Measurements from ENCODE around the gene ARHGAP26. TPM values are rescaled to one million over a fixed set of nuclear protein-coding genes. Genes with fewer than 3 reads are reported as not detected.

The ARHGAP26 gene
- total and polyA plus RNA-seq, 2 of the 4 experiments (the other 2 are of a cell fraction), result 0.54 to 0.56 TPM

GRCh38 chr5:142925795-142926194 is 155.6 kb downstream of the ARHGAP26 start:
- CTCF ChIA-PET, result interaction anchor here (1.0 kb wide), 1 partner anchor 76 kb away, joined by 3 read pairs; no protein-coding TSS in a partner anchor
- peak; percentile 82 for ATAC-seq (ENCODE audit: low read depth)
- 7% methylated on average over 3 of the region's 3 CpGs; no CpG with 5 or more reads in 1 of the 2 experiments for WGBS, 2 experiments (ENCODE audit: extremely low coverage in 2 of 2, insufficient read length in 1 of 2)

More at GRCh38 chr5:142925795-142926194, 155.6 kb downstream of the ARHGAP26 start:
- no TSS peak for BruUV-seq (replicated peaks)
- H2BK20ac ChIP-seq (ENCODE audit: low read depth, low read length), result no peak overlapping the region
- H3K9me1 ChIP-seq (ENCODE audit: insufficient read depth, low read length), result 0 out of 2 replicates have a peak, but pooled peaks cover 3% of the 10 kb centered on the region
- no peak overlapping the region for H3K27ac ChIP-seq (ENCODE audit: insufficient read depth, low read length)
- DNase-seq, result peak; percentile 91
- peaks cover 7% of the 10 kb centered on the region for H3K4me1 ChIP-seq (ENCODE audit: control insufficient read depth, insufficient read depth, low read length)
- H2AFZ ChIP-seq (replicated peaks; ENCODE audit: low read length, poor library complexity), result peak overlapping the region; percentile 35
- no peak overlapping the region for H3K9ac ChIP-seq (ENCODE audit: low read depth, low read length)
- 0 out of 2 replicates have a peak overlapping the region, but pooled peaks have one; percentile 1 for H2BK120ac ChIP-seq (ENCODE audit: low read depth, low read length)
- no peak overlapping the region for H2AK9ac ChIP-seq (replicated peaks; ENCODE audit: low read depth, low read length, poor library complexity)
- H4K8ac ChIP-seq (ENCODE audit: low read depth in 2 of 2, low read length in 2 of 2), result no peak overlapping the region
- no peaks in the 10 kb centered on the region for H3K79me1 ChIP-seq (ENCODE audit: low read depth in 1 of 2, low read length in 2 of 2)
- 0 out of 3 replicates have a peak overlapping the region, but pooled peaks have one; percentile 13 for H2BK15ac ChIP-seq (ENCODE audit: low read depth, low read length)
- no peaks in the 10 kb centered on the region for H3K36me3 ChIP-seq (ENCODE audit: control insufficient read depth, insufficient read depth, low read length)
- H3K4me3 ChIP-seq (ENCODE audit: insufficient read depth, low read depth, low read length), result no peak overlapping the region
- H3K27me3 ChIP-seq (ENCODE audit: control insufficient read depth, insufficient read depth, low read length), result no peaks in the 10 kb centered on the region
- H4K20me1 ChIP-seq (ENCODE audit: insufficient read depth, low read length), result no peaks in the 10 kb centered on the region
- in situ Hi-C loops (cut with MboI; ENCODE audit: low sequenced_read_pairs), result loop anchor here (10.0 kb wide), 1 partner anchor 479 kb away; the partner anchor contains the start of gene NR3C1
- no peaks in the 10 kb centered on the region for H3K9me3 ChIP-seq (ENCODE audit: control insufficient read depth, insufficient read depth, low read length)
- H2AK5ac ChIP-seq (ENCODE audit: low read depth, low read length), result no peak overlapping the region
- H3K14ac ChIP-seq (replicated peaks; ENCODE audit: low read depth, low read length), result peak overlapping the region; percentile 40; the same call in 1 of the 2 replicates
- no peak overlapping the region for H3K4ac ChIP-seq (ENCODE audit: low read depth, low read length)
- H3K56ac ChIP-seq (ENCODE audit: extremely low read depth, insufficient read depth, low read length), result no peak overlapping the region
- intact Hi-C loops (cut with micrococcal nuclease), result loop anchor here (10.0 kb wide), 1 partner anchor 349 kb away; no protein-coding TSS in a partner anchor
- peak overlapping the region; percentile 49; the same call in 1 of the 2 replicates for H3K18ac ChIP-seq (ENCODE audit: low read depth, low read length)
- POLR2A ChIA-PET (ENCODE audit: unreplicated experiment), result no interaction called here
- H3K4me2 ChIP-seq (ENCODE audit: low read depth, low read length), result peak overlapping the region; percentile 14
- H4K91ac ChIP-seq (ENCODE audit: insufficient read depth, low read depth, low read length), result no peak overlapping the region
- dilution Hi-C loops (cut with HindIII; ENCODE audit: low sequenced_read_pairs, unreplicated experiment), result no loop called here
- no peak overlapping the region for H3K23ac ChIP-seq (ENCODE audit: low read depth, low read length)
- H4K5ac ChIP-seq (ENCODE audit: low read depth, low read length), result peak overlapping the region; percentile 55; the same call in 1 of the 2 replicates
- H2BK5ac ChIP-seq (ENCODE audit: low read depth, low read length, poor library complexity, severe bottlenecking), result no peak overlapping the region
- TF ChIP-seq CEBPB (IDR thresholded peaks at IDR 0.05; ENCODE audit: low read depth, low read length), result peak; percentile 67
- no peak for TF ChIP-seq CHD1 (IDR thresholded peaks at IDR 0.05; ENCODE audit: low read depth, low read length)
